ENCODE results near the gene KLF8. TPM values are rescaled to one million over a fixed set of nuclear protein-coding genes. Genes with fewer than 3 reads are reported as not detected.

The KLF8 gene
- polyA plus RNA-seq, 2 donors, result 20.0 to 30.4 TPM

- Histone ChIP-seq H3K36me3 (ENCODE audit: control insufficient read depth in 2 of 2, insufficient read depth in 2 of 2, low read length in 1 of 2) (no peaks in the 10 kb centered on the region), H3K4me3 (ENCODE audit: low read depth in 1 of 2, low read length in 2 of 2) (no peak overlapping the region), H3K27me3 (ENCODE audit: control insufficient read depth in 1 of 2, insufficient read depth in 2 of 2, low read length in 2 of 2) (peaks cover 0 to 2% of the 10 kb centered on the region in 2 donors), H3K9me3 (ENCODE audit: control insufficient read depth in 2 of 2, insufficient read depth in 1 of 2, low read depth in 1 of 2, low read length in 1 of 2) (no peaks in the 10 kb centered on the region), H3K27ac (ENCODE audit: low read depth in 2 of 2, low read length in 1 of 2) (no peak overlapping the region), H3K4me1 (ENCODE audit: control insufficient read depth in 2 of 2, insufficient read depth in 2 of 2, low read length in 1 of 2) (no peaks in the 10 kb centered on the region)
- 82 to 95% methylated on average over 13 of the region's 13 CpGs for WGBS, 2 donors
Observed at GRCh38 chrX:56284269-56284668, 52.1 kb downstream of the KLF8 start.

DNA sequence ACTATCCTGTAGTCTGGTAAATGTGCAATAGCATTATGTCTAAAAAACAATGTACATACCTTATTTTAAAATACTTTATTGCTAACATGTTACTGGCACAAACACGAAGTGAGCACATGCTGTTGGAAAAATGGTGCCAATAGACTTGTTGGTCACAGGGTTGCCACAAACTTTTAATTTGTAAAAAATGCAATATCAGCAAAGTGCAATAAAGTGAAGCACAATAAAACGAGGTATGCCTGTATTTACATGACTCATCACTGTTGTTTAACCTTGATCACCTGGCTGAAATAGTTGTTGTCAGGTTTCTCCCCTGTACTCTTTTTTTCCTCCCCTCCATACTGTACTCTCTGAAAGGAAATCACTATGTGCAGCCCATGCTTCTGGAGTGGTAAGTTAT is 56.5 kb downstream of the KLF8 start:
- Histone ChIP-seq H3K9me3 (ENCODE audit: control insufficient read depth in 2 of 2, insufficient read depth in 1 of 2, low read depth in 1 of 2, low read length in 1 of 2) (no peaks in the 10 kb centered on the region), H3K27me3 (ENCODE audit: control insufficient read depth in 1 of 2, insufficient read depth in 2 of 2, low read length in 2 of 2) (peaks cover 0 to 2% of the 10 kb centered on the region in 2 donors), H3K36me3 (ENCODE audit: control insufficient read depth in 2 of 2, insufficient read depth in 2 of 2, low read length in 1 of 2) (no peaks in the 10 kb centered on the region), H3K4me1 (ENCODE audit: control insufficient read depth in 2 of 2, insufficient read depth in 2 of 2, low read length in 1 of 2) (no peaks in the 10 kb centered on the region), H3K4me3 (ENCODE audit: low read depth in 1 of 2, low read length in 2 of 2) (no peak overlapping the region), H3K27ac (ENCODE audit: low read depth in 2 of 2, low read length in 1 of 2) (no peak overlapping the region)
- WGBS, 2 donors, result 45 to 72% methylated on average over 2 of the region's 2 CpGs

DNA sequence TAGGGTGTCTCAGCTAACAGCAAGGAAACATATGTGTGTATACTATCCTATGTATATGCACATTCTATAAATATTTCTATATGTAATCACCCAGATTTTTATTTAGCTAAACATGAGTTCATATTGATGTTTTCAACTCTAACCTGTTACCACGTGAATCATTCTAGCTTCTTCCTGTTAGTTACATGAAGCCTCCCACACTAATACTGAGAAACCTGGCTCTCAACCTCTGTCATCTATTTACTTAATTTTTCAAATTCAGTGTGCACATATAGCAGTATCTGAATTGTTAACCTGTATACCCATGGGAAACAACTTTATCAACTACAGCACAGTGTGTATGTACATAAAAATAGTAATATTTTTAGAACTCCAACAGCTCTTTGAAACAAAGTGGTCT is 57.3 kb downstream of the KLF8 start:
- Histone ChIP-seq H3K27ac (ENCODE audit: low read depth in 2 of 2, low read length in 1 of 2) (no peak overlapping the region), H3K36me3 (ENCODE audit: control insufficient read depth in 2 of 2, insufficient read depth in 2 of 2, low read length in 1 of 2) (no peaks in the 10 kb centered on the region), H3K27me3 (ENCODE audit: control insufficient read depth in 1 of 2, insufficient read depth in 2 of 2, low read length in 2 of 2) (no peaks in the 10 kb centered on the region), H3K9me3 (ENCODE audit: control insufficient read depth in 2 of 2, insufficient read depth in 1 of 2, low read depth in 1 of 2, low read length in 1 of 2) (no peaks in the 10 kb centered on the region), H3K4me3 (ENCODE audit: low read depth in 1 of 2, low read length in 2 of 2) (no peak overlapping the region), H3K4me1 (ENCODE audit: control insufficient read depth in 2 of 2, insufficient read depth in 2 of 2, low read length in 1 of 2) (no peaks in the 10 kb centered on the region)
- 61 to 90% methylated on average over 1 of the region's 1 CpG for WGBS, 2 donors

DNA sequence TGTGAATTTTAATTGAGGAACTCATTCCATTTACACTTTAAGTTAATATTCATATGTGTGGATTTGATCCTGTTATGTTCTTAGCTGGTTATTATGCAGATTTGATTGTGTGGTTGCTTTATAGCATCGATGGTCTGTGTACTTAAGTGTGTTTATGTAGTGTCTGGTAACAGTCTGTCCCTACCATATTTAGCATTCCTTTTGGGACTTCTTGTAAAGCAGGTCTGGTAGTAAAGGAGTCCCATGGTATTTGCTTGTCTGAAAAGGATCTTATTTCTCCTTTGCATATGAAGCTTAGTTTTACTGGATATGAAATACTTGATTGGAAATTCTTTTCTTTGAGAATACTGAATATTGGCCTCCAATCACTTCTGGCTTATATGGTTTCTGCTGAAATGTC is 76.6 kb downstream of the KLF8 start:
- 59 to 67% methylated on average over 1 of the region's 1 CpG for WGBS, 2 donors
- H3K4me1 ChIP-seq (ENCODE audit: control insufficient read depth in 2 of 2, insufficient read depth in 2 of 2, low read length in 1 of 2), result no peaks in the 10 kb centered on the region
- peaks cover 0 to 6% of the 10 kb centered on the region in 2 donors for H3K27me3 ChIP-seq (ENCODE audit: control insufficient read depth in 1 of 2, insufficient read depth in 2 of 2, low read length in 2 of 2)
- H3K4me3 ChIP-seq (ENCODE audit: low read depth in 1 of 2, low read length in 2 of 2), result no peak overlapping the region
- no peak overlapping the region for H3K27ac ChIP-seq (ENCODE audit: low read depth in 2 of 2, low read length in 1 of 2)
- no peaks in the 10 kb centered on the region for H3K36me3 ChIP-seq (ENCODE audit: control insufficient read depth in 2 of 2, insufficient read depth in 2 of 2, low read length in 1 of 2)
- H3K9me3 ChIP-seq (ENCODE audit: control insufficient read depth in 2 of 2, insufficient read depth in 1 of 2, low read depth in 1 of 2, low read length in 1 of 2), result peaks cover 0 to 2% of the 10 kb centered on the region in 2 donors

DNA sequence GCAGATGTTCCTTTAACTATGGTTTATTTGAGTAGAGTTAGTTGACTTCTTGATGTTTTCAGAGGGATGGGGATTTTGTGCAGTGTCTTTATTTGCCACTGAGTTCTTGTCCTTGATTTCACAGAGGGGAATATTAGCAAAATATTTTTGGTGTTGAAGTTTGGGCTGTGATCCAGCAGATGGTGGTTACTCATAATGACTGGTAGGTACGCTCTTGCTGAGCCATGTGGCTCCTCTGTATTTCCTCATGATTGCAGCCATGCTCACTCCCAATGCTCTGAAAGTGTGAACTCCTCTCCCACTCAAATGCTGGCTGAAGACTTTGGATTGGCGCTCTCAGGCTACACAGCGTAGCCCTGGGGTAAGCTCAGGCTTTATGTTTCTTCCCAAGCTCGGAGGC is 77.7 kb downstream of the KLF8 start:
- Histone ChIP-seq H3K4me1 (ENCODE audit: control insufficient read depth in 2 of 2, insufficient read depth in 2 of 2, low read length in 1 of 2) (no peaks in the 10 kb centered on the region), H3K27me3 (ENCODE audit: control insufficient read depth in 1 of 2, insufficient read depth in 2 of 2, low read length in 2 of 2) (peaks cover 0 to 6% of the 10 kb centered on the region in 2 donors), H3K36me3 (ENCODE audit: control insufficient read depth in 2 of 2, insufficient read depth in 2 of 2, low read length in 1 of 2) (no peaks in the 10 kb centered on the region), H3K27ac (ENCODE audit: low read depth in 2 of 2, low read length in 1 of 2) (no peak overlapping the region), H3K4me3 (ENCODE audit: low read depth in 1 of 2, low read length in 2 of 2) (no peak overlapping the region), H3K9me3 (ENCODE audit: control insufficient read depth in 2 of 2, insufficient read depth in 1 of 2, low read depth in 1 of 2, low read length in 1 of 2) (peaks cover 0 to 2% of the 10 kb centered on the region in 2 donors)
- WGBS, 2 donors, result 62 to 78% methylated on average over 4 of the region's 4 CpGs

GRCh38 chrX:56310581-56310980 is 78.4 kb downstream of the KLF8 start:
- Histone ChIP-seq H3K9me3 (ENCODE audit: control insufficient read depth in 2 of 2, insufficient read depth in 1 of 2, low read depth in 1 of 2, low read length in 1 of 2) (peaks cover 0 to 2% of the 10 kb centered on the region in 2 donors), H3K36me3 (ENCODE audit: control insufficient read depth in 2 of 2, insufficient read depth in 2 of 2, low read length in 1 of 2) (no peaks in the 10 kb centered on the region), H3K27me3 (ENCODE audit: control insufficient read depth in 1 of 2, insufficient read depth in 2 of 2, low read length in 2 of 2) (peaks cover 0 to 6% of the 10 kb centered on the region in 2 donors), H3K4me1 (ENCODE audit: control insufficient read depth in 2 of 2, insufficient read depth in 2 of 2, low read length in 1 of 2) (no peaks in the 10 kb centered on the region), H3K4me3 (ENCODE audit: low read depth in 1 of 2, low read length in 2 of 2) (no peak overlapping the region), H3K27ac (ENCODE audit: low read depth in 2 of 2, low read length in 1 of 2) (no peak overlapping the region)
- 74 to 83% methylated on average over 2 of the region's 2 CpGs for WGBS, 2 donors

GRCh38 chrX:56313308-56313707 is 81.2 kb downstream of the KLF8 start:
- peaks cover 2 to 5% of the 10 kb centered on the region in 2 donors for H3K9me3 ChIP-seq (ENCODE audit: control insufficient read depth in 2 of 2, insufficient read depth in 1 of 2, low read depth in 1 of 2, low read length in 1 of 2)
- H3K4me1 ChIP-seq (ENCODE audit: control insufficient read depth in 2 of 2, insufficient read depth in 2 of 2, low read length in 1 of 2), result no peaks in the 10 kb centered on the region
- no peak overlapping the region for H3K27ac ChIP-seq (ENCODE audit: low read depth in 2 of 2, low read length in 1 of 2)
- 81 to 82% methylated on average over 3 of the region's 3 CpGs for WGBS, 2 donors
- no peaks in the 10 kb centered on the region for H3K36me3 ChIP-seq (ENCODE audit: control insufficient read depth in 2 of 2, insufficient read depth in 2 of 2, low read length in 1 of 2)
- H3K27me3 ChIP-seq (ENCODE audit: control insufficient read depth in 1 of 2, insufficient read depth in 2 of 2, low read length in 2 of 2), result peaks cover 0 to 6% of the 10 kb centered on the region in 2 donors
- H3K4me3 ChIP-seq (ENCODE audit: low read depth in 1 of 2, low read length in 2 of 2), result no peak overlapping the region

DNA sequence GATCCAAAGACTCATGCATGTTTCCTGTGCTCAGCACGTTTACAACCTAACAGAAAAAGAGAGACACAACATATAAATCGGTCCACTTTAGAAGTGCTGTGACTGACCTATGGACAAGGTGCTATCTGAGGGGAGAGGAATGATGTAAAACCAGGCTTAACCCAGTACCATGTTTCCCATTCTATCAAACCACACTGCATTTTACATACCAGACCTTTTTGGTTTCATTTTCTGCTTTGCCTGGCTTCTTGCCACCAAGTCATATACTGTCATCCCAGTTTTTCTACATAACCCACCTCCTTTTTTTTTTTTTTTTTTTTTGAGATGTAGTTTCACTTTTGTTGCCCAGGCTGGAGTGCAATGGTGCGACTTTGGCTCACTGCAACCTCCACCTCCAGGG is 82.2 kb downstream of the KLF8 start:
- no peaks in the 10 kb centered on the region for H3K36me3 ChIP-seq (ENCODE audit: control insufficient read depth in 2 of 2, insufficient read depth in 2 of 2, low read length in 1 of 2)
- peaks cover 2 to 7% of the 10 kb centered on the region in 2 donors for H3K9me3 ChIP-seq (ENCODE audit: control insufficient read depth in 2 of 2, insufficient read depth in 1 of 2, low read depth in 1 of 2, low read length in 1 of 2)
- WGBS, 2 donors, result 50 to 74% methylated on average over 3 of the region's 3 CpGs
- H3K27ac ChIP-seq (ENCODE audit: low read depth in 2 of 2, low read length in 1 of 2), result no peak overlapping the region
- no peak overlapping the region for H3K4me3 ChIP-seq (ENCODE audit: low read depth in 1 of 2, low read length in 2 of 2)
- H3K27me3 ChIP-seq (ENCODE audit: control insufficient read depth in 1 of 2, insufficient read depth in 2 of 2, low read length in 2 of 2), result no peaks in the 10 kb centered on the region
- H3K4me1 ChIP-seq (ENCODE audit: control insufficient read depth in 2 of 2, insufficient read depth in 2 of 2, low read length in 1 of 2), result no peaks in the 10 kb centered on the region

GRCh38 chrX:56318076-56318475 is 85.9 kb downstream of the KLF8 start:
- Histone ChIP-seq H3K4me3 (ENCODE audit: low read depth in 1 of 2, low read length in 2 of 2) (no peak overlapping the region), H3K4me1 (ENCODE audit: control insufficient read depth in 2 of 2, insufficient read depth in 2 of 2, low read length in 1 of 2) (no peaks in the 10 kb centered on the region), H3K36me3 (ENCODE audit: control insufficient read depth in 2 of 2, insufficient read depth in 2 of 2, low read length in 1 of 2) (no peaks in the 10 kb centered on the region), H3K9me3 (ENCODE audit: control insufficient read depth in 2 of 2, insufficient read depth in 1 of 2, low read depth in 1 of 2, low read length in 1 of 2) (peaks cover 0 to 7% of the 10 kb centered on the region in 2 donors), H3K27me3 (ENCODE audit: control insufficient read depth in 1 of 2, insufficient read depth in 2 of 2, low read length in 2 of 2) (no peaks in the 10 kb centered on the region), H3K27ac (ENCODE audit: low read depth in 2 of 2, low read length in 1 of 2) (no peak overlapping the region)
- WGBS, 2 donors, result 47 to 52% methylated on average over 2 of the region's 2 CpGs

DNA sequence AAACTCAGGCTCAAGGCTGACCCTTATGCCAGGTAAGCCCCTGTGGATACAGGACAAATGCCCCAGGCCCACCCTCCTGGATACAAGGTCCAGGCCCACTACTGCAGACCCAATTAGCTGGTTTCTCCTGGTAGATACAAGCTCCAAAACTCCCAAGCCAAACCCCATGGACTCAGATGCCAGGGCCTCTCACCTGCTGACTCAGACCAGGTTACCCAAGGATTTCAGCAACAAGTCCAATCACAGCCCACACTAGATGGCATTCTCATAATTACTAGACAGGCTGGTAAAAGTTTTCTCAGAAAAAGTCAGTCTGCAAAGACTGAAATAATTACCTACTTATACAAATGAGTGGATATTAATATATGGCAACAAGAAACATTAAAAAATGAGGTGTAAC is 87.0 kb downstream of the KLF8 start:
- Histone ChIP-seq H3K36me3 (ENCODE audit: control insufficient read depth in 2 of 2, insufficient read depth in 2 of 2, low read length in 1 of 2) (no peaks in the 10 kb centered on the region), H3K27ac (ENCODE audit: low read depth in 2 of 2, low read length in 1 of 2) (no peak overlapping the region), H3K4me3 (ENCODE audit: low read depth in 1 of 2, low read length in 2 of 2) (no peak overlapping the region), H3K9me3 (ENCODE audit: control insufficient read depth in 2 of 2, insufficient read depth in 1 of 2, low read depth in 1 of 2, low read length in 1 of 2) (peaks cover 0 to 7% of the 10 kb centered on the region in 2 donors), H3K4me1 (ENCODE audit: control insufficient read depth in 2 of 2, insufficient read depth in 2 of 2, low read length in 1 of 2) (no peaks in the 10 kb centered on the region), H3K27me3 (ENCODE audit: control insufficient read depth in 1 of 2, insufficient read depth in 2 of 2, low read length in 2 of 2) (no peaks in the 10 kb centered on the region)

All from esophagus (tissue), 2 donors.